Loucy (cell line): ENCODE data around the gene DTNBP1.

ENCODE experiments used
- H2AFZ ChIP-seq: fragments of 200-600 bp; sonication (generic); 2 replicates; pipeline ENCODE4 v1.6.0; 2016; ENCODE audit warnings: antibody characterized with exemption, mild to moderate bottlenecking, low read length, moderate library complexity
- H3F3A ChIP-seq: fragments of 200-600 bp; 2 replicates; pipeline ENCODE4 v1.6.0; 2016; ENCODE audit warnings: antibody characterized with exemption, low read depth, mild to moderate bottlenecking
- H3K27me3 ChIP-seq: fragments of 200-600 bp; sonication (generic); 2 replicates; pipeline ENCODE4 v1.6.1; 2014; ENCODE audit warnings: low read length, mild to moderate bottlenecking; ENCODE audit not compliant: insufficient read depth, poor library complexity, severe bottlenecking
- H3K36me3 ChIP-seq: fragments of 200-600 bp; sonication (generic); 2 replicates; pipeline ENCODE4 v1.6.1; 2016; ENCODE audit warnings: low read length; ENCODE audit not compliant: insufficient read depth
- H3K4me1 ChIP-seq: fragments of 200-600 bp; sonication (generic); 2 replicates; pipeline ENCODE4 v1.5.1; 2014; ENCODE audit warnings: low read length, mild to moderate bottlenecking; ENCODE audit not compliant: insufficient read depth, poor library complexity, severe bottlenecking
- H3K4me2 ChIP-seq: fragments of 200-600 bp; sonication (generic); 2 replicates; pipeline ENCODE4 v1.6.0; 2014; ENCODE audit warnings: antibody characterized with exemption, low read length, low read depth, mild to moderate bottlenecking; ENCODE audit not compliant: poor library complexity, severe bottlenecking
- H3K4me3 ChIP-seq: fragments of 200-600 bp; sonication (generic); 2 replicates; pipeline ENCODE4 v1.5.1; 2014; ENCODE audit warnings: low read length, mild to moderate bottlenecking, mixed read lengths; ENCODE audit not compliant: poor library complexity, severe bottlenecking
- H3K79me2 ChIP-seq: fragments of 200-600 bp; sonication (generic); 2 replicates; pipeline ENCODE4 v1.6.1; 2014; ENCODE audit warnings: low read length; ENCODE audit not compliant: insufficient read depth
- H3K9ac ChIP-seq: fragments of 200-600 bp; sonication (generic); 2 replicates; pipeline ENCODE4 v1.6.0; 2014; ENCODE audit warnings: mild to moderate bottlenecking, low read depth, low read length, moderate library complexity; ENCODE audit not compliant: poor library complexity, severe bottlenecking
- H3K9me2 ChIP-seq: fragments of 200-600 bp; sonication (generic); replicated peaks from 2 replicates; pipeline ENCODE4 v1.6.1; 2016; ENCODE audit warnings: low read depth, low read length, mixed read lengths
- H3K9me3 ChIP-seq: fragments of 200-600 bp; sonication (generic); 2 replicates; pipeline ENCODE4 v1.6.1; 2014; ENCODE audit warnings: mild to moderate bottlenecking, antibody characterized with exemption, low read length, low read depth; ENCODE audit not compliant: insufficient read depth
- H4K20me1 ChIP-seq: fragments of 200-600 bp; sonication (generic); 2 replicates; pipeline ENCODE4 v1.6.0; 2014; ENCODE audit warnings: antibody characterized with exemption, low read length, mild to moderate bottlenecking; ENCODE audit not compliant: insufficient read depth, poor library complexity, severe bottlenecking
- EZH2phosphoT487 ChIP-seq: fragments of 200-600 bp; IDR thresholded peaks from 2 replicates; pipeline ENCODE4 v1.6.1; 2018; ENCODE audit warnings: antibody characterized with exemption, mild to moderate bottlenecking, moderate library complexity, borderline replicate concordance
- TF ChIP-seq, protein P1 (sequence below): fragments of 200-600 bp; sonication (generic); conservative IDR thresholded peaks from 2 replicates; pipeline ENCODE4 v1.5.1; 2014; ENCODE audit warnings: mild to moderate bottlenecking, antibody characterized with exemption, low read length

Gene DTNBP1

DNA sequence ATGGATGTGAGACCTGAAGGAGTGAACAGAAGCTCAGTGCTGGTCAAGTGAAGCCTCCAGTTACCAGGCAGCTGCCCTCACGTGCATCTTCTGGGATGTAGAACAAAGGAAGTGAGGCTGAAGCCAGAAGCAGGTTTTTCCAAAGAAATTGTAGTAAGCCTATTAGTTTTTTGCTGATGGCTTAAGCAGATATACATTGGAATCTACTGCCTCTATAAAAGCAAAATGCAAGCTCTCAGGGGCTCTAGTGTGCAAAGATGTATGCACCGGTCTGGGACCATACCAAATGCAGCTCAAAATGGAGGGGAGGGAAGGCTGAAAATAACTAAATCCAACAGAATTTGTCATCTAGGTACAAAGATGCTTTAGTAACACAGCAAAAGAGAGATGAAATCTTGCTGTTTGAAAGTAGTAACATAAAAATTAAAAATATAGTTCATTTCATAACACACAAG lies 77.0 kb downstream of the DTNBP1 start:
- Histone ChIP-seq H3K4me2 (no peak overlapping the region), H3K9ac (no peak overlapping the region), H3K27me3 (no peaks in the 10 kb centered on the region), H3K79me2 (peaks cover 5% of the 10 kb centered on the region), H4K20me1 (no peaks in the 10 kb centered on the region), H3K9me2 (no peaks in the 10 kb centered on the region), H3K4me3 (no peak overlapping the region), H3K4me1 (peaks cover 5% of the 10 kb centered on the region), H2AFZ (no peak overlapping the region), H3F3A (no peaks in the 10 kb centered on the region), H3K36me3 (no peaks in the 10 kb centered on the region), H3K9me3 (no peaks in the 10 kb centered on the region)
- TF ChIP-seq, protein P1, sequence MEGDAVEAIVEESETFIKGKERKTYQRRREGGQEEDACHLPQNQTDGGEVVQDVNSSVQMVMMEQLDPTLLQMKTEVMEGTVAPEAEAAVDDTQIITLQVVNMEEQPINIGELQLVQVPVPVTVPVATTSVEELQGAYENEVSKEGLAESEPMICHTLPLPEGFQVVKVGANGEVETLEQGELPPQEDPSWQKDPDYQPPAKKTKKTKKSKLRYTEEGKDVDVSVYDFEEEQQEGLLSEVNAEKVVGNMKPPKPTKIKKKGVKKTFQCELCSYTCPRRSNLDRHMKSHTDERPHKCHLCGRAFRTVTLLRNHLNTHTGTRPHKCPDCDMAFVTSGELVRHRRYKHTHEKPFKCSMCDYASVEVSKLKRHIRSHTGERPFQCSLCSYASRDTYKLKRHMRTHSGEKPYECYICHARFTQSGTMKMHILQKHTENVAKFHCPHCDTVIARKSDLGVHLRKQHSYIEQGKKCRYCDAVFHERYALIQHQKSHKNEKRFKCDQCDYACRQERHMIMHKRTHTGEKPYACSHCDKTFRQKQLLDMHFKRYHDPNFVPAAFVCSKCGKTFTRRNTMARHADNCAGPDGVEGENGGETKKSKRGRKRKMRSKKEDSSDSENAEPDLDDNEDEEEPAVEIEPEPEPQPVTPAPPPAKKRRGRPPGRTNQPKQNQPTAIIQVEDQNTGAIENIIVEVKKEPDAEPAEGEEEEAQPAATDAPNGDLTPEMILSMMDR: no peak
- no peak for TF ChIP-seq EZH2phosphoT487

DNA sequence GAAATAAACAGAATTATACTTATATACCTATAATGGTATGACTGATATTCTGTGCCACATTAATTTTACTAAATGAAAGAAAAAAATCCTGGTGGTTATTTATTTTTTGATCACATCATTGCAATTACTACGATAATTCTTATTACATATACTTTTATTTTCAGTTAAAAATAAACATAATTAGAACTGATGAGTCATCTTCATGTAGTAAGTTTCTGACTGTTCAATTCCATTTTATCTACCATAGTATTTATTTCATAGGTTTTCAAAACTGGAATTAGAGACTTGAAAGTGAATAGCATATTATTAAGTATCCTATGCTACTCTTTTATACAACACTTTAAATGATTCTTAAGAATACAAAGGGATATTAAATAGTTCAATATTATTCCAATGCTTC lies 80.3 kb downstream of the DTNBP1 start:
- Histone ChIP-seq H4K20me1 (no peaks in the 10 kb centered on the region), H3K4me2 (no peak overlapping the region), H3K4me3 (no peak overlapping the region), H3K9me3 (no peaks in the 10 kb centered on the region), H3K9ac (no peak overlapping the region), H3F3A (no peaks in the 10 kb centered on the region), H3K27me3 (no peaks in the 10 kb centered on the region), H3K36me3 (no peaks in the 10 kb centered on the region), H3K79me2 (peaks cover 12% of the 10 kb centered on the region), H3K9me2 (no peaks in the 10 kb centered on the region), H2AFZ (no peak overlapping the region), H3K4me1 (no peaks in the 10 kb centered on the region)
- TF ChIP-seq, protein P1: no peak
- no peak for TF ChIP-seq EZH2phosphoT487

DNA sequence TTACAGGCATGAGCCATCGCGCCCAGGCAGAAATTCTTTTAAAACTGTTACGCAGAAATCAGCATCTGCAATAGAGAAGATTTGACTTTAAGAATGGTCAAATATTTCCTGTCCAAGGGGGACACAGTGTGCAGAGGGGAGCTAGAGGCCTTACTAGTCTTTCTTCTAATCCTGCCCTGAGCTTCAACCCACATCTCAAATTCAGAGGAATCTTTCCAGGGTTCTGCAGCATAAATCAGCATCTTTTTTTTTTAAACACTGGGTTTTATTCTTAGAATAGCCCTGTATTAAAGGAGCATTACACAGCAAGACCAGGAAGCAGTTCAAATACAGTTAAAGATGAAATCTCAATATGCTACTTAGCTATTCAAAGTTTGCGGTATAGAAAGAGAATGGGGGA lies 81.1 kb downstream of the DTNBP1 start:
- no peak for TF ChIP-seq EZH2phosphoT487
- peaks cover 11% of the 10 kb centered on the region for H3K79me2 ChIP-seq
- H3K4me2 ChIP-seq: no peak overlapping the region

DNA sequence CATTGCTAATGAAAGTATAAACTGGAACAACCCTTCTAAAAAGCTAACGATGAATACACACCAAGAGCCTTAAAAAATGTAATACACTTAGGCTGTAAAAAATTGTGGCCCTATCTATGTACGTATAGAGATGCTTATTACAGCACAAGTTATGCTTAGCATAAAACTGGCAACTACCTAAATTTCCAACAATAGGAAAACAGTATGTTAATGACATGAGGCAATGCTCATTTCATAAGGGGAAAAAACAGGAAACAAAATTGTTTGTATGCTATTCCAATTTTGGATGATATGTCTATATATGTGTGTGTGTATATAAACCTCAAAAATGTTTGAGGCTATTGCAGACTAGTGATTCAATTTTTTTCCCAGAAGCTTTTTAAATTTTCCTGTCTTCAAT lies 82.5 kb downstream of the DTNBP1 start:
- Histone ChIP-seq H3K9me3 (no peaks in the 10 kb centered on the region), H4K20me1 (no peaks in the 10 kb centered on the region), H3K9ac (no peak overlapping the region)

More for the DNA sequence above, 81.1 kb downstream of the DTNBP1 start:
- Histone ChIP-seq H3K4me3 (no peak overlapping the region), H3K36me3 (no peaks in the 10 kb centered on the region), H3K9ac (no peak overlapping the region), H4K20me1 (no peaks in the 10 kb centered on the region), H2AFZ (no peak overlapping the region), H3K9me3 (no peaks in the 10 kb centered on the region), H3F3A (no peaks in the 10 kb centered on the region), H3K4me1 (no peaks in the 10 kb centered on the region), H3K9me2 (no peaks in the 10 kb centered on the region), H3K27me3 (no peaks in the 10 kb centered on the region)

More for the DNA sequence above, 82.5 kb downstream of the DTNBP1 start:
- H3K4me3 ChIP-seq: no peak overlapping the region
- H3K27me3 ChIP-seq: no peaks in the 10 kb centered on the region
- no peak overlapping the region for H2AFZ ChIP-seq
- H3K9me2 ChIP-seq: no peaks in the 10 kb centered on the region
- H3K4me1 ChIP-seq: peaks cover 6% of the 10 kb centered on the region
- H3K36me3 ChIP-seq: no peaks in the 10 kb centered on the region
- TF ChIP-seq, protein P1: no peak
- TF ChIP-seq EZH2phosphoT487: no peak
- H3K79me2 ChIP-seq: peaks cover 7% of the 10 kb centered on the region; the same call in 1 of the 2 replicates
- no peak overlapping the region for H3K4me2 ChIP-seq
- no peaks in the 10 kb centered on the region for H3F3A ChIP-seq
